Measurements from ENCODE around the gene KRT78.

Gene KRT78

DNA sequence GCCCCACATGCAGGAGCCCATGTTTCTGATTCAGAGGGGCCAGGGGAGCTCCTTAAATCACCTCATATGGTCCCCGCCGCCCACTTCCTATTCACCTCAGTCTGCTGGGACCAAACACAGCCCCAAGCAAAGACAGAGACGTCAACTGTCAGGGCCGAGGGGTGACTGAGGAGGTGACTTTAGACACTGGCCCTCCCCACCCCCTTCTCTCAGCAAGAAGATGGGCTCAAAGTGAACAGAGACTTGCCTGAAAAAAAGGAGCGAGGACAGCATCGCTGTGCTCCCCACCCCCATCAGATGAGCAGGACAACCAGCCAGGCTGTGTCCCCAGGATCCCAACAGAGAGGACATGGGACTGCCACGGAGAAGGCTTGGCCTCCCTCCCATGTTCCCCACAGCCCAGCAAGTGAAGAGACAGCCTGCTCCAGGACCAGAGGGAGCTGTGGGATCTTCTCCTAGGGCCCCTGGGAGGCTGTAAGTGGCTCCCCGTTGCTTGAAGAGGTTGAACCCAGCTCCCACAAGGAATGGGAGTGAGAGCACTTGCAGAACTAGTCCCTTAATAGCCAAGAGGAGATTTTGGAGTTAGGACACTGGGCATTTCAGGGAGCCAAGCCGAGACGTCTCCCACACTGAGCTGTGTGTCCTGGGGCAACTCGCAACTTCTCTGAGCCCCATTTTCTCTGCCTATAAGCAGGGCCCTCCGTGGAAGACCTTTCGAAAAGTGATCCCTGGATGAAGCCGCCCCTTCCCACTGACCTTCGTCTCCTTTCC lies 13.3 kb downstream of the KRT78 start:
- Mint-ChIP-seq H3K27me3 (ENCODE audit: low read depth) (peaks cover 20% of the 10 kb centered on the region), H3K4me3 (no peak overlapping the region), H3K36me3 (ENCODE audit: low read depth) (no peaks in the 10 kb centered on the region), H3K4me1 (no peaks in the 10 kb centered on the region), H3K9me3 (no peaks in the 10 kb centered on the region), H3K27ac (no peak overlapping the region)
- TF ChIP-seq, protein P1, sequence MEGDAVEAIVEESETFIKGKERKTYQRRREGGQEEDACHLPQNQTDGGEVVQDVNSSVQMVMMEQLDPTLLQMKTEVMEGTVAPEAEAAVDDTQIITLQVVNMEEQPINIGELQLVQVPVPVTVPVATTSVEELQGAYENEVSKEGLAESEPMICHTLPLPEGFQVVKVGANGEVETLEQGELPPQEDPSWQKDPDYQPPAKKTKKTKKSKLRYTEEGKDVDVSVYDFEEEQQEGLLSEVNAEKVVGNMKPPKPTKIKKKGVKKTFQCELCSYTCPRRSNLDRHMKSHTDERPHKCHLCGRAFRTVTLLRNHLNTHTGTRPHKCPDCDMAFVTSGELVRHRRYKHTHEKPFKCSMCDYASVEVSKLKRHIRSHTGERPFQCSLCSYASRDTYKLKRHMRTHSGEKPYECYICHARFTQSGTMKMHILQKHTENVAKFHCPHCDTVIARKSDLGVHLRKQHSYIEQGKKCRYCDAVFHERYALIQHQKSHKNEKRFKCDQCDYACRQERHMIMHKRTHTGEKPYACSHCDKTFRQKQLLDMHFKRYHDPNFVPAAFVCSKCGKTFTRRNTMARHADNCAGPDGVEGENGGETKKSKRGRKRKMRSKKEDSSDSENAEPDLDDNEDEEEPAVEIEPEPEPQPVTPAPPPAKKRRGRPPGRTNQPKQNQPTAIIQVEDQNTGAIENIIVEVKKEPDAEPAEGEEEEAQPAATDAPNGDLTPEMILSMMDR (IDR thresholded peaks at IDR 0.05; ENCODE audit: unreplicated experiment in 3 of 3), result no peak

DNA sequence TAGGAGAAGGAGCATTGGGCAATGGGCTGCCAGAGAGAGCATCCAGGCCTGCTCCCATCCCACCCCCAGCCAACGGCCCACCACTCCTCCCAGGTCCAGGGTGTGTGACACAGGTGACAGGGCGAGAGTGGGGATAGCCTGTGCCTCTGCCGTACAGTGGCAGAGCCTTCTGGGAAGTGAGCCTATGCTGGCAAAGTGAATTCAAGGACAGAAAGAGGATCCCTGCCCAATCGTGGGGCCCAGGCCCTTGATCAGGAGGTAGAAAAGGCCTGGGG lies 14.1 kb downstream of the KRT78 start:
- no peaks in the 10 kb centered on the region for H3K4me1 Mint-ChIP-seq
- H3K9me3 Mint-ChIP-seq, result no peaks in the 10 kb centered on the region
- TF ChIP-seq, protein P1 (IDR thresholded peaks at IDR 0.05; ENCODE audit: unreplicated experiment in 3 of 3), result no peak
- H3K27ac Mint-ChIP-seq, result no peak overlapping the region
- peaks cover 20% of the 10 kb centered on the region for H3K27me3 Mint-ChIP-seq (ENCODE audit: low read depth)
- H3K4me3 Mint-ChIP-seq, result no peak overlapping the region
- H3K36me3 Mint-ChIP-seq (ENCODE audit: low read depth), result no peaks in the 10 kb centered on the region

DNA sequence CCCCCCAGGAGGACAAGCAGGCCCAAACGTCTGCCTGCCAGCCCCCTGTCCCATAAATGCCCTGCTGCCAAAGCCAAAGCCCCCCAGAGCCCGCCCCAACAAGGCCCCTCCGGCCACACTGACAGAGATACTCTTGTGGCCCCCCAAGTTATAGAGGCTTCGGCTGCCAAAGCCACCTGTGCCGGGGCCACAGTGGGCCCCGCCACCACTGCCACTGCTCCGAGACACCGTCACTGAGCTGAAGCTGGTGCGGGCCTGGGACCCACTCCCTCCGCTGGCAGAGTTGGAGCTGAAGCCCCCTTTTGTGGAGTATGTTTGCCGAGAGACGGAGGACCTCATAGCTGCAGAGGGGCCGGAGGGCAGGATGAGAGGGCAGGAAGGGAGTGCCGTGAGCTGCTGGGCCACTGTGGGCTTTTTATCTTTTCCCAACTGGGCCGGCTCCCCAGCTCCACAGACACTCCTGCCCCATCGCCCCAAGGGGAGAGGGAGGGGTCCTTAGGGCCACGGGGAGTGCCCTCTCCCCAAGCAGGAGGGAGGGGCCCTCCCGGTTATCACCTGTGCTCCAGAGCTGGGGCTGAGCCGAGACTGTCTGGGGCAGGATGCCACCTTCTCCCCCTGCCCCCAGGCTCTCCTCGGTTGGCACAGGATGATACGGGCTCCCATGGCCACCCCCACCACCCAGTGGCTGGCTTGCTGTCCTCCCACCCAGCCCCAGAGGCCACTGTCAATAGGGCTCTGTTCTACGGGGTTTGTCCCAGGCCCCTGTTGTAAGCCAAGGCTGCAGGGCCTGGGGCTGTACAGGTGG lies 14.7 kb downstream of the KRT78 start, which contains the start of gene KRT79:
TSS of gene KRT79 (minus strand) at position 390 of the 805 bp plus-strand sequence. CDS start at position 339, 51 bp downstream.
- TF ChIP-seq, protein P1 (IDR thresholded peaks at IDR 0.05; ENCODE audit: unreplicated experiment in 3 of 3), result no peak
- Mint-ChIP-seq H3K9me3 (no peaks in the 10 kb centered on the region), H3K27ac (no peak within 1 kb of the TSS), H3K36me3 (ENCODE audit: low read depth) (no peaks in the 10 kb centered on the region), H3K4me1 (no peaks in the 10 kb centered on the region), H3K27me3 (ENCODE audit: low read depth) (peaks cover 23% of the 10 kb centered on the region), H3K4me3 (no peak within 1 kb of the TSS)

DNA sequence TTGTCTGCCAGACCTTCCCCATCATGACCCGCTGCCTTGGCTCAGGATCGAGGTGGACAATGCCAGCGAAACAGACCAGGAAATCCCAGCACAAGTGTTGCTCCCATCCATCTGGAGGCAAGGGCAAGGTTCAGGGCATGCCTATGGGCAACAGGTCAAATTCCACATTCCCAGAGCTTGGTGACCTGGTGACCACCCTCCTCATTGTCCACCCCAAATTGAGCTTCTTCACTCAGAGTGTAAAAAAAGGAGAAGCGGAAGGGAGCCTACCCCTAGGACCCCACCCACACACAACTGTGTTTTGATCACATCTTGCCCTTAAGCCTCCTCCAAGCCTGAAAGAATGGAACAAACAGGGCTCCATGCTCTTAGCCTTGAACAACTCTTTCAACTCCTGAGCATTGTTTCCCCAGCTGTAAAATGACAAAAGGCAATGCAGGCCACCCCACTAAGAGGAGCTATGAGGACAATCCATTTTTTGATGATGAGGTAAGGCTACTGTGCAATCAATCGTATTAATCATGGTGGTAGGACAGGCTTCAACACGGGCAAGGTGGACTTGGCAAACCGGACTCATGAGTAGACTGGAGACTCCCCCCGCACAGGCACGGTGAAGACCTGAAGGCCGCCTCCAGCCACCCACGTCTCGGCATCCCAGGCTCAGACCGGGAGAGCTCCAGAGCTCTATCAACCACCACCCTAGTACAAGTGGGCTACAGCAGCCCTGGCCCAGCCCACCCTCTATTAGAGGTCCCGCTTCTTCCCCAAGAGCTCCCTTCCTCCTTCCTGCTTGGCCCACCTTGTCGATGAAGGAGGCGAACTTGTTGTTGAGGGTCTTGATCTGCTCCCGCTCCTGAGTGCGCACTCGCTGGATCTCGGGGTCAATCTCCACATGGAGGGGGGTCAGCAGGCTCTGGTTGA lies 15.5 kb downstream of the KRT78 start:
- no peak overlapping the region for H3K4me3 Mint-ChIP-seq
- H3K27ac Mint-ChIP-seq, result no peak overlapping the region
- peaks cover 17% of the 10 kb centered on the region for H3K27me3 Mint-ChIP-seq (ENCODE audit: low read depth)
- TF ChIP-seq, protein P1 (IDR thresholded peaks at IDR 0.05; ENCODE audit: unreplicated experiment in 3 of 3), result no peak
- no peaks in the 10 kb centered on the region for H3K36me3 Mint-ChIP-seq (ENCODE audit: low read depth)
- no peaks in the 10 kb centered on the region for H3K9me3 Mint-ChIP-seq
- H3K4me1 Mint-ChIP-seq, result no peaks in the 10 kb centered on the region

DNA sequence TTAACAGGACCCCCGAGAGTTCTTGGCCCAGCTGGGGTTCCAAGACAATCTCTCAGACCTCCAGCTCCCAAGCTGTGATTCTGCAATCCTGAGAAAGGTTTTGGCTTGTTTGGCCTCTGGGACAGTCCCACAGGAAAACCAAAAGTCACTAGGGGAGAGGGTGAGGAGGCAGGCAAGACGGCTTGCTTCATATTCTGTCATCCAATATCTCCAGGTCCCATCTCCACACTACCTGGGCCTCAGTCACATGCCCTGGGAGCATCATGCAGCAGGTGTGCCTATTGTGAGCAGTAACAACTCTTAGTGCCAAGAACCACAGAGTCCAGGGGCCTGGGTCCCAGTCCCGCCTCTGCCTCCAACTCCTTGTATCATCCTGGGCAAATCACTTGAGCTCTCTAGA lies 16.3 kb downstream of the KRT78 start:
- Mint-ChIP-seq H3K27ac (no peak overlapping the region), H3K4me1 (no peaks in the 10 kb centered on the region), H3K27me3 (ENCODE audit: low read depth) (peaks cover 12% of the 10 kb centered on the region), H3K36me3 (ENCODE audit: low read depth) (no peaks in the 10 kb centered on the region), H3K9me3 (no peaks in the 10 kb centered on the region), H3K4me3 (no peak overlapping the region)
- TF ChIP-seq, protein P1 (IDR thresholded peaks at IDR 0.05; ENCODE audit: unreplicated experiment in 3 of 3), result no peak

Measured in nephron (organoid).